GM23338 (cell line): ENCODE data around the gene CST9L. TPM values are rescaled to one million over a fixed set of nuclear protein-coding genes. Genes with fewer than 3 reads are reported as not detected.

Source experiments
- ATAC-seq: fragments of 200-7000 bp; cut with Tn5 transposase; 3 replicates; pipeline ENCODE4 v1.9.1; 2020
- DNase-seq: peaks from one replicate; pipeline ENCODE4 v3.0.0-alpha.2; 2015; ENCODE audit warnings: low spot score
- H2AFZ ChIP-seq: fragments of 200-600 bp; sonication (generic); 2 replicates; pipeline ENCODE4 v1.8.0; 2016; ENCODE audit warnings: antibody characterized with exemption, mild to moderate bottlenecking, moderate library complexity
- H3F3A ChIP-seq: fragments of 200-600 bp; sonication (generic); replicated peaks from 2 replicates; pipeline ENCODE4 v1.8.0; 2017; ENCODE audit warnings: antibody characterized with exemption, mixed run types, low read depth
- H3K27ac ChIP-seq: fragments of 200-600 bp; sonication (generic); 2 replicates; pipeline ENCODE4 v1.6.1; 2016; ENCODE audit warnings: low read depth
- H3K27me3 ChIP-seq: fragments of 200-600 bp; sonication (generic); 2 replicates; pipeline ENCODE4 v1.8.0; 2016; ENCODE audit warnings: mild to moderate bottlenecking, mixed run types, moderate library complexity; ENCODE audit not compliant: insufficient read depth
- H3K36me3 ChIP-seq: fragments of 200-600 bp; sonication (generic); 2 replicates; pipeline ENCODE4 v1.8.0; 2016; ENCODE audit warnings: mild to moderate bottlenecking; ENCODE audit not compliant: insufficient read depth
- H3K4me1 ChIP-seq: fragments of 200-600 bp; sonication (generic); 2 replicates; pipeline ENCODE4 v1.8.0; 2016; ENCODE audit warnings: mild to moderate bottlenecking, moderate library complexity; ENCODE audit not compliant: insufficient read depth
- H3K4me2 ChIP-seq: fragments of 200-600 bp; sonication (generic); 2 replicates; pipeline ENCODE4 v1.7.1; 2017; ENCODE audit warnings: mixed run types
- H3K4me3 ChIP-seq: fragments of 200-600 bp; sonication (generic); 2 replicates; pipeline ENCODE4 v1.6.1; 2016; ENCODE audit warnings: mixed run types
- H3K79me2 ChIP-seq: fragments of 200-600 bp; sonication (generic); replicated peaks from 2 replicates; pipeline ENCODE4 v1.8.0; 2017; ENCODE audit warnings: mild to moderate bottlenecking; ENCODE audit not compliant: insufficient read depth
- H3K9me2 ChIP-seq: fragments of 200-600 bp; sonication (generic); 2 replicates; pipeline ENCODE4 v1.8.0; 2017; ENCODE audit not compliant: insufficient read depth
- H4K20me1 ChIP-seq: fragments of 200-600 bp; sonication (generic); replicated peaks from 2 replicates; pipeline ENCODE4 v1.8.0; 2017; ENCODE audit warnings: mild to moderate bottlenecking; ENCODE audit not compliant: insufficient read depth
- H3K27ac Mint-ChIP-seq: 2 replicates; pipeline ENCODE4 v1.8.0; 2020; ENCODE audit warnings: inconsistent platforms, mild to moderate bottlenecking, moderate library complexity, mixed read lengths
- H3K27me3 Mint-ChIP-seq: 3 replicates; pipeline ENCODE4 v1.8.0; 2022; ENCODE audit warnings: low read depth, mild to moderate bottlenecking, moderate library complexity, mixed read lengths, inconsistent platforms; ENCODE audit not compliant: insufficient read depth, poor library complexity
- H3K36me3 Mint-ChIP-seq: 3 replicates; pipeline ENCODE4 v1.8.0; 2021; ENCODE audit warnings: low read depth, mild to moderate bottlenecking, inconsistent platforms, moderate library complexity, mixed read lengths
- H3K4me1 Mint-ChIP-seq: 3 replicates; pipeline ENCODE4 v1.8.0; 2020; ENCODE audit warnings: mild to moderate bottlenecking, inconsistent platforms, mixed read lengths
- H3K4me3 Mint-ChIP-seq: 3 replicates; pipeline ENCODE4 v1.8.0; 2021; ENCODE audit warnings: moderate library complexity, mild to moderate bottlenecking, inconsistent platforms, mixed read lengths
- H3K9me3 Mint-ChIP-seq: 3 replicates; pipeline ENCODE4 v1.8.0; 2020; ENCODE audit warnings: moderate library complexity, mild to moderate bottlenecking, inconsistent platforms, mixed read lengths
- CREB1 ChIP-seq: fragments of 250-450 bp; sonication (Bioruptor Pico); IDR thresholded peaks from 2 replicates; pipeline ENCODE4 v1.5.0; 2020; ENCODE audit warnings: low read depth, mild to moderate bottlenecking, moderate library complexity
- CTCF ChIP-seq, 2 experiments: fragments of 200-600 bp in 1 of 2; sonication (generic) in 1 of 2; conservative IDR thresholded peaks; 2 replicates each; pipeline versions ENCODE4 v1.5.1 to v1.6.1; 2016 to 2017; ENCODE audit warnings: antibody characterized with exemption in 2 of 2, low read depth in 2 of 2, mild to moderate bottlenecking in 2 of 2, moderate library complexity in 1 of 2
- EZH2 ChIP-seq: fragments of 200-600 bp; sonication (generic); IDR thresholded peaks from one replicate; pipeline ENCODE4 v1.8.0; 2017; ENCODE audit warnings: antibody characterized with exemption, mild to moderate bottlenecking, low read depth; ENCODE audit not compliant: unreplicated experiment
- EZH2phosphoT487 ChIP-seq: fragments of 200-600 bp; sonication (generic); IDR thresholded peaks from one replicate; pipeline ENCODE4 v1.8.1; 2018; ENCODE audit warnings: antibody characterized with exemption; ENCODE audit not compliant: unreplicated experiment
- JUNB ChIP-seq: IDR thresholded peaks from one replicate; pipeline ENCODE4 v1.6.1; 2016; ENCODE audit warnings: antibody characterized with exemption; ENCODE audit not compliant: unreplicated experiment
- NANOG ChIP-seq: IDR thresholded peaks from 2 replicates; pipeline ENCODE4 v1.6.1; 2016; ENCODE audit warnings: antibody characterized with exemption, borderline replicate concordance
- POLR2AphosphoS5 ChIP-seq: IDR thresholded peaks from 2 replicates; pipeline ENCODE4 v1.6.1; 2016; ENCODE audit warnings: antibody characterized with exemption, low read depth
- REST ChIP-seq: IDR thresholded peaks from one replicate; pipeline ENCODE4 v1.6.1; 2018; ENCODE audit warnings: antibody characterized with exemption; ENCODE audit not compliant: unreplicated experiment
- STAT1 ChIP-seq: IDR thresholded peaks from one replicate; pipeline ENCODE4 v1.6.1; 2016; ENCODE audit warnings: antibody characterized with exemption; ENCODE audit not compliant: unreplicated experiment
- ZNF114 ChIP-seq: fragments of 250-450 bp; sonication (Bioruptor Pico); IDR thresholded peaks from 2 replicates; pipeline ENCODE4 v1.5.0; 2020; ENCODE audit warnings: mild to moderate bottlenecking, moderate library complexity
- ZNF331 ChIP-seq: fragments of 250-450 bp; sonication (Bioruptor Pico); IDR thresholded peaks from 2 replicates; pipeline ENCODE4 v1.5.0; 2020; ENCODE audit warnings: low read depth, mild to moderate bottlenecking, moderate library complexity
- polyA plus RNA-seq: library from polyadenylated mRNA; unstranded; fragments of >200 nt; fragmentation: Nextera tagmentation; extraction: Ambion mirVana; gene quantifications from 2 replicates; pipeline ENCODE4 v1.2.1, GENCODE V29; 2016
- total RNA-seq: library from RNA; depleted of rRNA; stranded (reverse); fragments of >200 nt; shearing (Covaris generic); gene quantifications from 2 replicates; pipeline ENCODE4 v1.2.3, GENCODE V29; 2014
- TF ChIP-seq, protein P1 (sequence below): fragments of 250-450 bp; sonication (Bioruptor Pico); IDR thresholded peaks from 2 replicates; pipeline ENCODE4 v1.5.0; 2020; ENCODE audit warnings: mild to moderate bottlenecking, moderate library complexity
- TF ChIP-seq, protein P2 (sequence below): IDR thresholded peaks from 2 replicates; pipeline ENCODE4 v1.6.1; 2016; ENCODE audit warnings: antibody characterized with exemption

Gene CST9L
- total and polyA plus RNA-seq, 2 experiments from 2014 or later = not detected

DNA sequence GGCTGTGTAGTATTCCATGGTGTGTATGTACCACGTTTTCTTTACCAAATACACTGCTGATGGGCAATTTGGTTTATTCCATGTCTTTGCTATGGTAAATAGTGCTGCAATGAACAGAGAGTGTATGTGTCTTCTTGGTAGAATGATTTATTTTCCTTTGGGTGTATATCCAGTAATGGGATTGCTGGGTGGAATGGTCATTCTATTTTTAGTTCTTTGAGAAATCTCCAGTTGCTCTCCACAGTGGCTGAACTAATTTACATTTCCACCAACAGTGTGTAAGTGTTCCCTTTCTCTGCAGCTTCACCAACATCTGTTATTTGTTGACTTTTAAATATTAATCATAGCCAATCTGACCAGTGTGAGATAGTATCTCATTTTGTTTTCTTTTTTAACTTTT lies 13.9 kb downstream of the CST9L start:
- H3K36me3 Mint-ChIP-seq = peaks cover 4% of the 10 kb centered on the region; the same call in 1 of the 3 replicates
- no peak overlapping the region for H3K27ac Mint-ChIP-seq

More for the DNA sequence above, 13.9 kb downstream of the CST9L start:
- Histone ChIP-seq H3K27me3 (no peaks in the 10 kb centered on the region), H3K4me1 (no peaks in the 10 kb centered on the region), H3K79me2 (no peaks in the 10 kb centered on the region), H3F3A (no peaks in the 10 kb centered on the region), H4K20me1 (no peaks in the 10 kb centered on the region), H3K4me2 (no peak overlapping the region), H3K36me3 (0 out of 2 replicates have a peak, but pooled peaks cover 8% of the 10 kb centered on the region), H3K9me2 (0 out of 2 replicates have a peak, but pooled peaks cover 6% of the 10 kb centered on the region), H3K4me3 (no peak overlapping the region), H3K27ac (no peak overlapping the region), H2AFZ (no peak overlapping the region)
- no peak for DNase-seq
- H3K4me3 Mint-ChIP-seq = no peak overlapping the region
- H3K27me3 Mint-ChIP-seq = peaks cover 2% of the 10 kb centered on the region
- no peak for ATAC-seq
- no peak for TF ChIP-seq JUNB
- no peak for TF ChIP-seq ZNF114 (CRISPR knock-in tag)
- no peak for TF ChIP-seq NANOG
- no peak for TF ChIP-seq ZNF331 (CRISPR knock-in tag)
- no peak for TF ChIP-seq CREB1 (CRISPR knock-in tag)
- no peak for TF ChIP-seq REST
- TF ChIP-seq CTCF (conservative IDR thresholded peaks at IDR 0.05; ENCODE audit: low read depth in 2 of 2) = no peak
- no peak for TF ChIP-seq EZH2phosphoT487
- TF ChIP-seq, protein P1, sequence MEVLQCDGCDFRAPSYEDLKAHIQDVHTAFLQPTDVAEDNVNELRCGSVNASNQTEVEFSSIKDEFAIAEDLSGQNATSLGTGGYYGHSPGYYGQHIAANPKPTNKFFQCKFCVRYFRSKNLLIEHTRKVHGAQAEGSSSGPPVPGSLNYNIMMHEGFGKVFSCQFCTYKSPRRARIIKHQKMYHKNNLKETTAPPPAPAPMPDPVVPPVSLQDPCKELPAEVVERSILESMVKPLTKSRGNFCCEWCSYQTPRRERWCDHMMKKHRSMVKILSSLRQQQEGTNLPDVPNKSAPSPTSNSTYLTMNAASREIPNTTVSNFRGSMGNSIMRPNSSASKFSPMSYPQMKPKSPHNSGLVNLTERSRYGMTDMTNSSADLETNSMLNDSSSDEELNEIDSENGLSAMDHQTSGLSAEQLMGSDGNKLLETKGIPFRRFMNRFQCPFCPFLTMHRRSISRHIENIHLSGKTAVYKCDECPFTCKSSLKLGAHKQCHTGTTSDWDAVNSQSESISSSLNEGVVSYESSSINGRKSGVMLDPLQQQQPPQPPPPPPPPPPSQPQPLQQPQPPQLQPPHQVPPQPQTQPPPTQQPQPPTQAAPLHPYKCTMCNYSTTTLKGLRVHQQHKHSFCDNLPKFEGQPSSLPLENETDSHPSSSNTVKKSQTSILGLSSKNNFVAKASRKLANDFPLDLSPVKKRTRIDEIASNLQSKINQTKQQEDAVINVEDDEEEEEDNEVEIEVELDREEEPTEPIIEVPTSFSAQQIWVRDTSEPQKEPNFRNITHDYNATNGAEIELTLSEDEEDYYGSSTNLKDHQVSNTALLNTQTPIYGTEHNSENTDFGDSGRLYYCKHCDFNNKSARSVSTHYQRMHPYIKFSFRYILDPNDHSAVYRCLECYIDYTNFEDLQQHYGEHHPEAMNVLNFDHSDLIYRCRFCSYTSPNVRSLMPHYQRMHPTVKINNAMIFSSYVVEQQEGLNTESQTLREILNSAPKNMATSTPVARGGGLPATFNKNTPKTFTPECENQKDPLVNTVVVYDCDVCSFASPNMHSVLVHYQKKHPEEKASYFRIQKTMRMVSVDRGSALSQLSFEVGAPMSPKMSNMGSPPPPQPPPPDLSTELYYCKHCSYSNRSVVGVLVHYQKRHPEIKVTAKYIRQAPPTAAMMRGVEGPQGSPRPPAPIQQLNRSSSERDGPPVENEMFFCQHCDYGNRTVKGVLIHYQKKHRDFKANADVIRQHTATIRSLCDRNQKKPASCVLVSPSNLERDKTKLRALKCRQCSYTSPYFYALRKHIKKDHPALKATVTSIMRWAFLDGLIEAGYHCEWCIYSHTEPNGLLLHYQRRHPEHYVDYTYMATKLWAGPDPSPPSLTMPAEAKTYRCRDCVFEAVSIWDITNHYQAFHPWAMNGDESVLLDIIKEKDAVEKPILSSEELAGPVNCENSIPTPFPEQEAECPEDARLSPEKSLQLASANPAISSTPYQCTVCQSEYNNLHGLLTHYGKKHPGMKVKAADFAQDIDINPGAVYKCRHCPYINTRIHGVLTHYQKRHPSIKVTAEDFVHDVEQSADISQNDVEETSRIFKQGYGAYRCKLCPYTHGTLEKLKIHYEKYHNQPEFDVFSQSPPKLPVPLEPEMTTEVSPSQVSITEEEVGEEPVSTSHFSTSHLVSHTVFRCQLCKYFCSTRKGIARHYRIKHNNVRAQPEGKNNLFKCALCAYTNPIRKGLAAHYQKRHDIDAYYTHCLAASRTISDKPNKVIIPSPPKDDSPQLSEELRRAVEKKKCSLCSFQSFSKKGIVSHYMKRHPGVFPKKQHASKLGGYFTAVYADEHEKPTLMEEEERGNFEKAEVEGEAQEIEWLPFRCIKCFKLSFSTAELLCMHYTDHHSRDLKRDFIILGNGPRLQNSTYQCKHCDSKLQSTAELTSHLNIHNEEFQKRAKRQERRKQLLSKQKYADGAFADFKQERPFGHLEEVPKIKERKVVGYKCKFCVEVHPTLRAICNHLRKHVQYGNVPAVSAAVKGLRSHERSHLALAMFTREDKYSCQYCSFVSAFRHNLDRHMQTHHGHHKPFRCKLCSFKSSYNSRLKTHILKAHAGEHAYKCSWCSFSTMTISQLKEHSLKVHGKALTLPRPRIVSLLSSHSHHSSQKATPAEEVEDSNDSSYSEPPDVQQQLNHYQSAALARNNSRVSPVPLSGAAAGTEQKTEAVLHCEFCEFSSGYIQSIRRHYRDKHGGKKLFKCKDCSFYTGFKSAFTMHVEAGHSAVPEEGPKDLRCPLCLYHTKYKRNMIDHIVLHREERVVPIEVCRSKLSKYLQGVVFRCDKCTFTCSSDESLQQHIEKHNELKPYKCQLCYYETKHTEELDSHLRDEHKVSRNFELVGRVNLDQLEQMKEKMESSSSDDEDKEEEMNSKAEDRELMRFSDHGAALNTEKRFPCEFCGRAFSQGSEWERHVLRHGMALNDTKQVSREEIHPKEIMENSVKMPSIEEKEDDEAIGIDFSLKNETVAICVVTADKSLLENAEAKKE = no peak
- TF ChIP-seq STAT1 = no peak
- TF ChIP-seq, protein P2, sequence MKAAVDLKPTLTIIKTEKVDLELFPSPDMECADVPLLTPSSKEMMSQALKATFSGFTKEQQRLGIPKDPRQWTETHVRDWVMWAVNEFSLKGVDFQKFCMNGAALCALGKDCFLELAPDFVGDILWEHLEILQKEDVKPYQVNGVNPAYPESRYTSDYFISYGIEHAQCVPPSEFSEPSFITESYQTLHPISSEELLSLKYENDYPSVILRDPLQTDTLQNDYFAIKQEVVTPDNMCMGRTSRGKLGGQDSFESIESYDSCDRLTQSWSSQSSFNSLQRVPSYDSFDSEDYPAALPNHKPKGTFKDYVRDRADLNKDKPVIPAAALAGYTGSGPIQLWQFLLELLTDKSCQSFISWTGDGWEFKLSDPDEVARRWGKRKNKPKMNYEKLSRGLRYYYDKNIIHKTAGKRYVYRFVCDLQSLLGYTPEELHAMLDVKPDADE = no peak
- no peak for TF ChIP-seq EZH2
- TF ChIP-seq POLR2AphosphoS5 = no peak
- peaks cover 25% of the 10 kb centered on the region for H3K9me3 Mint-ChIP-seq
- no peaks in the 10 kb centered on the region; the same call in 1 of the 3 replicates for H3K4me1 Mint-ChIP-seq
